NCI-H1048 (cell line): Measurements from ENCODE around the gene UPF3B.
A peak's percentile ranks its signal among the peaks of the same experiment; 100 is the strongest.
"Not testable (repeated sequence)": the region's sequence is repeated elsewhere in the genome, so short reads cannot be mapped to it uniquely, and the experiment has no call there.

Experiments
- DNase-seq: peaks from one replicate; lab custom pipeline; 2025; lab: John Stamatoyannopoulos, UW

Gene UPF3B

GRCh38 chrX:119824221-119824620, 28.5 kb downstream of the UPF3B start:
- DNase-seq, result not testable (repeated sequence)

DNA sequence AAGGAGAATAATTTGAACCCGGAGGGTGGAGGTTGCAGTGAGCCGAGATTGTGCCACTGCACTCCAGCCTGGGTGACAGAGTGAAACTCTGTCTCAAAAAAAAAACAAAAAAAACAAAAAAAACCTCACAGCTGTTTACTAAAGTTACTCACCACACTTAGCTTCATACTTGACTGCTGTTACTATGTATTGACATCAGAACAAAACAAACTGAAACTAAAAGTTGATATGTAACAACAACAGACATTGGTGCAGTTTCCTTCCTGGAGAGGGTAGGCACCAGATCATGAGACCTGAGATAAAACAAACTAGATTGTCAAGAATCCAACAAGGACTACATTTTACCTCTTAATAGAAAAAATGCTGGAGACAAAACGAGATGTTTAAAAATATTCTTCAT, 31.1 kb downstream of the UPF3B start:
- DNase-seq, result not testable (repeated sequence)

DNA sequence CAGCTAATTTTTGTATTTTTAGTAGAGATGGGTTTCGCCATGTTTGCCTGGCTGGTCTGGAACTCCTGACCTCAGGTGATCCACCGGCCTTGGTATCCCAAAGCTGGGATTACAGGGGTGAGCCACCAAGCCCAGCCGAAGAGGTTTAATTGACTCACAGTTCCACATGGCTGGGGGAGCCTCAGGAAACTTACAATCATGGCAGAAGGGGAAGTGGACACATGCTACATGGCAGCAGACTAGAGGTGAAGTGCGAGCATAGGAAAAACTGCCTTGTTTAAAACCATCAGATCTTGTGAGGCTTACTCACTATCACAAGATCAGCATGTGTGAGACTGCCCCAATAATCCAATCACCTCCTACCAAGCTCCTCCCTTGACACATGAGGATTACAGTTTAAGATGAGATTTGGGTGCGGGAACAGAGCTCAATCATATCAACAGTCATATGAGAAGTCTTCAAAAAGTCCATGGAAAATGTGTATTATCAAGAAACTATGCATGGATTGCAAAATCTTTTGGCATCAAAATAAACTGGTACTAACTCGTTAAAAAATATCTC, 35.6 kb downstream of the UPF3B start:
- DNase-seq, result no peak

GRCh38 chrX:119816300-119816699, 36.5 kb downstream of the UPF3B start:
- DNase-seq, result no peak

DNA sequence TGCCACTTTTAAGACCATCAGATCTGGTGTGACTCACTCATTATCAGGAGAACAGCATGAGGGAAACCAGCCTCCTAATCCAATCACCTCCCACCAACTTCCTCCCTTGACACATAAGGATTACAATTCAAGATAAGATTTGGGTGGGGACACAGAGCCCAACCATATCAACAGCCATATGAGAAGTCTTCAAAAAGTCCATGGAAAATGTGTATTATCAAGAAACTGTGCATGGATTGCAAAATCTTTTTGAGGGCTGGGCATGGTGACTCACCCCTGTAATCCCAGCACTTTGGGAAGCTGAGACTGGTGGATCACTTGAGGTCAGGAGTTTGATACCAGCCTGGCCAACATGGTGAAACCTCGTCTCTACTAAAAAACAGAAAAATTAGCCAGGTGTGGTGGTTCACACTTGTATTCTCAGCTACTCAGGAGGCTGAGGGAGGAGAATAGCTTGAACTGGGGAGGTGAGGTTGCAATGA, 43.5 kb downstream of the UPF3B start:
- DNase-seq, result no peak

DNA sequence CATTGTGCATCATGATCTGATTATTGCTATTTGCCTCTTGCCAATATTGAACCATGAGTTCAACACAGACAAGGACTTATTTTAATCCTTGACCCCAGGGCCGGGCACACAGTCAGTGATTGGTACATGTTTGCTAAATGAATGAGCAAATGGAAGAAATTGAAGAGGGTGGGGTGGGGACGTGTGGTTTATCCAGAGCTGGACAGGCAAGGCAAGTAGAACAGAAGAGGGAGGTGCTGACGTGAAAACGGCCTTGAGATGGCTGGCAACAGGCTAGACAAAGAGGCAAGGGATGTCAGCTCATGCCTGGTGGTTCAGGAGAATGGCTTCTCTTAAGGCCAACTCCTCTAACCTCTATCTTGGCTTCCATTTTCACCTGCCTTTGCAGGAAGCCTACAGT, 44.3 kb downstream of the UPF3B start:
- not testable (repeated sequence) for DNase-seq

GRCh38 chrX:119802546-119802945, 50.2 kb downstream of the UPF3B start:
- no peak for DNase-seq

DNA sequence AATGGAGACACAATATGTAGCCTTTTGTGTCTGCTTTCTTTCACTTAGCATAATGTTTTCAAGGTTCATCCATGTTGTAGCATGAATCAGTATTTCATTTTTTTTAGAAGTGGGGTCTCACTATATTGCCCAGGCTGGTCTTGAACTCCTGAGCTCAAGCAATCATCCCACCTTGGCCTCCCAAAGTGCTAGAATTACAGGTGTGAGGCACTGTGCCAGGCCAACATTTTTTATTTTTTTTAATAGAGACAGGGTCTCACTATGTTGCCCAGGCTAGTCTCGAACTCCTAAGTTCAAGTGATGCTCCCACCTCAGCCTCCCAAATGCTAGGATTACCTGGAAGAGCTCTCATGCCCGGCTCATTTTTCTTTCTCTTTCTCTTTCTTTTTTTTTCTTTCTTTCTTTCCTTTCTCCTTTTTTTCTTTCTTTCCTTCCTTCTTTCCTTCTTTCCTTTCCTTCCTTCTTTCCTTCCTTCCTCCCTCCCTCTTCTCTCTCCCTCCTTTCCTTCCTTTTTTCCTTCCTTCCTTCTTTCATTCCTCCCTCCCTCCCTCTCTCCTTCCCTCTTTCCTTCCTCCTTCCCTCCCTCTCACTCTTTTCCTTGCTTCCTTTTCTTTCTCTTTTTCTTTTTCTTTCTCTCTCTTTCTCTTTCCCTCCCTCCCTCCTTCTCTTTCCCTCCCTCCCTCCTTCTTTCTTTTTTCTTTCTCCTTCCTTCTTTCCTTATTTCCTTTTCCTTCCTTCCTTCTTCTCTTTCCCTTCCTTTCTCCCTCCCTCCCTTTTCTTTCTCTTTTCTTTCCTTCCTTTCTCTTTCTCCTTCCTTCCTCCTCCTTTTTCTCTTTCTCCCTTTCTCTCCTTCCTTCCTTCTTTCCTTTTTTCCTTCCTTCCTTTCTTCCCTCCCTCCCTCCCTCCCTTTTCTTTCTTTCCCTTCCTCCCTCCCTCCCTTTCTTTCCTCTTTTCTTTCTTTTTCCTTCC, 51.2 kb downstream of the UPF3B start:
- no peak for DNase-seq

- DNase-seq, result peak; percentile 38
Measured at GRCh38 chrX:119791437-119792231, 61.1 kb downstream of the UPF3B start, which contains the start of gene RPL39. RPL39 (minus strand) TSS chrX:119791630; CDS start chrX:119791576, 54 bp downstream.

DNA sequence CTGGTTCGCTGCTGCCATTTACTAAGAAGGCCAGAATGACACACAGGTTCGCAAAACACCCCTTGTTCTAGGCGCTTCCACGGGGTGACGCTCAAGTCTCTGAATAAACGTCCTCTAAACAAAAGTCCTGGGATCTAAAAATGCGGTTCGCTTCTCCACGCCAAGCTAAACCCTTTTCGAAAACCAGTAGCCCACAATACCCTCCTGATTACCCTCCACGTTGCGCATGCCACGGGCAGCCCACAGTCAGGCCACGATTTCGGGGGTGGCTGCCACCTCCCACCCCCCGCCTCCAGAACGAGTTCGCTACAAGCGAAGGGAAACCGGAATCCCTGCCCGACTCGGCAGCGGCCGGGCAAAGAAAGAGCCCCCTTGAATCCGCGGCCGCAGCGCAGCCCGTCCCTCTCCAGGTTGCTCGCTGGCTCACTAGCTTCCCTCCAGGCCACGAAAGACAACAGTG, 61.8 kb downstream of the UPF3B start:
- no peak for DNase-seq

DNA sequence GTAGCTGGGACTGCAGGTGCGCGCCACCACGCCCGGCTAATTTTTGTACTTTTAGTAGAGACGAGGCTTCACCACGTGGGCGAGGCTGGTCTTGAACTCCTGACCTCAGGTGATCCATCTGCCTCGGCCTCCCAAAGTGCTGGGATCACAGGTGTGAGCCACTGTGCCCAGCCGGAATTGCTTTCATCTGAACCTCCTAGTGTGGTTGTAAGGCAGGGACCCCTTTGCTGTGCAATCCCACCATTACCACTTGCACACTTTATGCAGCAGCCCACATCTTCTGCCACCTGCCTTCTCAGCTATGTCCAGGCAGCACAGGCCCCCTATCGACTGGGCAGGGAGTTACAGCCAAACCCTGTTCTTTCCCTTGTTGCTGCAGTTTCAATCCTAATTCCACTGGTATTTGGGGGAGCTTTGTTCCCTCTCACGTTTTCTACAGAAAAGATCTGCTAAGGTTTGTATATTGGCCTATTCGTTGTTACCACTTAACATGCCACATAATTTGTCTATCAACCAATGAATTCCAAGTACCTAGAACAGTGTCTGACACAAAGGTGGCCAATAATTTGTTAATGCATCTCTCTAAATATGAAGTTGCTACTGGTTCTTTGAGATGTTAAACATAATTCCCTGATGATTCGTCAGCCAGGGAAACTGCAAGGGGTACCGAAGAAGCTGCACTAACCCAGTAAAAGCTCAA, 67.9 kb downstream of the UPF3B start:
- no peak for DNase-seq
